HPDE6-E6E7 (cell line): ENCODE results near the gene ZC3H12D.

Source experiments
- DNase-seq: peaks from one replicate; pipeline ENCODE4 v3.0.0; 2011; ENCODE audit warnings: missing footprints; ENCODE audit errors: extremely low spot score

The ZC3H12D gene

GRCh38 chr6:149443411-149444181, 41.2 kb downstream of the ZC3H12D start:
- no peak for DNase-seq

DNA sequence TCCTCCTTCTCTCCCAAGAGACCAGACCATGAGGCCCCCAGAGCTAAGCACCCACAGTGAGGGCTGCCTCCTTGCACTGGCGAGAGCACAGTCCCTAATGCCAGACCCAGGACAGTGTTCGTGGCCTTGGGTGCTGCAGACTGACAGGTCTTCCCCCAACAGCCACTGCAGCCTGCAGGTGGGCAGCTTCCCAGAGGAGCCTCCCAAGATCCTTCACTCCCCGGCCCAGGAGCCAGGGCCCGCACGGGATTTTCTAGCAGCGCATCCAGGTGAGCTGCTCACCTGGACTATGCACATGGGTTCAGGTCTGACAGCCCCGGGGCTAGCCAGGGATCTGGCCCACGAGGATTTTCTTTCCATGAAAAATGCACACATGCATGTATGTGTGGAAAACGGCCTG, 43.1 kb downstream of the ZC3H12D start:
- no peak for DNase-seq

DNA sequence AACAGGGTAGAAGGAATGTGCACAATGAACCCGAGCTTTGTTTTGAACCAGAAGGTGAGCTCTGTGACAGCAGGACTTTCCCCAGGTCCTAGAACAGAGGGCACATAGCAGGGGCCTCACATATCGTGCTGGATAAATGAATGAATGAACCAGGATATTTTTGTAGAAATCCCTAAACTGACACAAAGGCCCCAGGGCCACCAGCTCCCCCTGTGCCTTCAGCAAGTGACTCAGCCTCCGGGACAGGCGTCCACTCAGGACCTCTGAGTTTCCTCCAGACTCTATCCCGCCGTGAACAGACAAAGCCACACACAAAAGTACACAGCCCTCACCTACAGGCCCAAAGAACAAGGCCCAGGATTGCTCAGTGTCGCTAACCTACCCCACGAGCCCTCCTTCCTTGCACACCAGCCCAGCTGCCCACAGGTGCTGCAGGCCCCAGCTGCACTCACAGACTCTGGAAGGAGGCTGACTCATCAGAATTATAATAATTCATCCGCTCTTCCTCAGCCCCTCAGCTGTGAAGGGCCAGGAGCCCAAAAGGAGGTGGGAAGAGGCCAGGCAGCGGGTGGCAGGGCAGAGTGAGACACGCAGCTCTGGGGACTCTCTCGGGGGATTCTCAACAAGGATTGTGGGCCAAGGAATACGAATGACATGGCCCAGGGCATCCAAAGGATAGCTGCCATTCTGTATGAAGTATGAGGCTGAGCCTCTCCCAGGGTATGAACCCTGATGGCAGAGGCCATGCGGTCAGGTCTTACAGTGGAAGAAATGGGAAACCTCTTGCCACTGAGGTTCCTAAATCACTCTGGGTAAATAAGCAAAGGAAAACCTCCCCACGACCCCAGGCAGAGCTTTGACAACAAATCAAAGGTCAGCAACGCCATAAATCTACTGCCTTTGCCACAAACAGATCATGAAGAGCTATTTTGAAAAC, 43.8 kb downstream of the ZC3H12D start:
- no peak for DNase-seq

DNA sequence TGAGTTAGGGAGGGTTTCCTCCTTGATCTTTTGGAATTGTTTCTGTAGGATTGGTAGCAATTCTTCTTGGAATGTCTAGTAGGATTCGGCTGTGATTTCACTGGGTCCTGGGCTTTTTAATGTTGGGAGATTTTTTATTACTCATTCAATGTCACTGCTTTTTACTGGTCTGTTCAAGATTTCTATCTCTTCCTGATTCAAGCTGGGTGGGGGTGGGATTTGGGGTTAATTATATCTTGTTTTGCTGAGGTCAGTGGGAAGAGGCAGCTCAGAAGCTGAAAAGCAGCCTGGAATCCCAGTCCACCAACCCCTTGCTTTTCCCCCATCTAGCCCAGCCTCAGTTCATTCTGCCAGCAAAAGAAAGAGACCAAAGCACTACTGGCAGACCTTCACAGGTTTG, 45.2 kb downstream of the ZC3H12D start:
- DNase-seq = no peak

DNA sequence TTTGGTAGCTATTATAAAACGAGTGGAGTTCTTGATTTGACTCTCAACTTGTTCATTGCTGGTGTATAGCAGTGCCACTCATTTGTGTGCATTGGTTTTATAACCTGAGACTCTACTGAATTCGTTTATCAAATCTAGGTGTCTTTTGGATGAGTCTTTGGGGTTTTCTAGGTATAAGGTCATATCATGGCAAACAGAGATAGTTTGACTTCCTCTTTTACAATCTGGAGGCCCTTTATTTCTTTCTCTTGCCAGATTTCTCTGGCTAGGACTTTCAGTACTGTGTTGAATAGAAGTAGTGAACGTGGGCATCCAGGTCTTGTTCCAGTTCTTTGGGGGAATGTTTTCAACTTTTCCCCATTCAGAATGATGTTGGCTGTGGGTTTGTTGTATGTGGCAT, 46.0 kb downstream of the ZC3H12D start:
- no peak for DNase-seq

GRCh38 chr6:149437212-149437611, 47.6 kb downstream of the ZC3H12D start:
- no peak for DNase-seq

DNA sequence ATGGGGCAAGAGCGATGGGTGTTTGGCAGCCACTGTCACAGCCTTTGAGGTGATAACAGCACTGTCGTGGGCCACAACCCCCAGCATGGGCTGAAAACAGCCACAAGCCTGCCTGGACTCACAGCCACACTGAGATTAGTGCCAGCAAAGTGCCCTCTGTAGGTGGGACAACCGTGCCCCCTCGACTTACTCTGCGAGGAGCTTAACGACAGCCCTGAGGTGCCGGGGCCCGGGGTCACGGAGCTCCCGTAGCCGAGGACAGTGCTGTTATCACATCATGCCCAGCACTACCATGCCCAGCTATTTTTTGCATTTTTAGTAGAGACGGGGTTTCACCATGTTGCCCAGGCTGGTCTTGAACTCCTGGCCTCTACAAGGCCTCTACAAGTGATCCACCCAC, 48.2 kb downstream of the ZC3H12D start:
- no peak for DNase-seq

DNA sequence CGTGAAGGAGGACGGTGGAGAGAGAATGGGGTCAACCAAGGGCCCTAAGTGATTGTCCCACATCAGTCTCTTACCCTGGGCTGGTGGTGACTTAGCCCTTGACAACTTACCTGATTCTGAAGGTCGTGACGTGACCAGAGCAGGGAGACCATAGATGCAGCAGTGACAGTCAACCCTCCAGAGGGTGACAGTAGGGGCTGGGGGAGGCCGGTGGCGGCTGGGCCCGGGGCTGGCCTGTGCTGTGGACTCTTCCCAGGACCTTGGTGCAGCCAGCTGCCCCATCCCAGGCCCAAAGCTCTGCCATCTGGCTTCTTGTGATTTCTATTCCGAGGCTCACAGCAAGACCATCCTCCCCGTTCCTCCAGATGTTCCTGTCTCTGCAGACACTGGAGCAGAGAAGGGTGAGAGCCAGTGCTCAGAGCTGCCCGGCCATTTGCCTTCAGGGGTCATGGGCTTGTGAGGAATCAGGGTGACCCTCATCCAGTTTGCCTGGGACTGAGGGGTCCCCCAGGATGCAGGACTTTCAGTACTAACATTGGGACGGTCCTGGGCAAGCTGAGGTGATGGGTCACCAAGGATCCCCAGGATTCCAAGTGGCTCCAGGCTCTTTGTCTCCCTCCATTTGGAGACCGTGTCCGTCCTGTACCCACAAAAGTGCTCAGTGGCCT, 48.8 kb downstream of the ZC3H12D start:
- no peak for DNase-seq

- DNase-seq = no peak
Measured at GRCh38 chr6:149433881-149434280, 50.9 kb downstream of the ZC3H12D start.

GRCh38 chr6:149433405-149433804, 51.4 kb downstream of the ZC3H12D start:
- no peak for DNase-seq

DNA sequence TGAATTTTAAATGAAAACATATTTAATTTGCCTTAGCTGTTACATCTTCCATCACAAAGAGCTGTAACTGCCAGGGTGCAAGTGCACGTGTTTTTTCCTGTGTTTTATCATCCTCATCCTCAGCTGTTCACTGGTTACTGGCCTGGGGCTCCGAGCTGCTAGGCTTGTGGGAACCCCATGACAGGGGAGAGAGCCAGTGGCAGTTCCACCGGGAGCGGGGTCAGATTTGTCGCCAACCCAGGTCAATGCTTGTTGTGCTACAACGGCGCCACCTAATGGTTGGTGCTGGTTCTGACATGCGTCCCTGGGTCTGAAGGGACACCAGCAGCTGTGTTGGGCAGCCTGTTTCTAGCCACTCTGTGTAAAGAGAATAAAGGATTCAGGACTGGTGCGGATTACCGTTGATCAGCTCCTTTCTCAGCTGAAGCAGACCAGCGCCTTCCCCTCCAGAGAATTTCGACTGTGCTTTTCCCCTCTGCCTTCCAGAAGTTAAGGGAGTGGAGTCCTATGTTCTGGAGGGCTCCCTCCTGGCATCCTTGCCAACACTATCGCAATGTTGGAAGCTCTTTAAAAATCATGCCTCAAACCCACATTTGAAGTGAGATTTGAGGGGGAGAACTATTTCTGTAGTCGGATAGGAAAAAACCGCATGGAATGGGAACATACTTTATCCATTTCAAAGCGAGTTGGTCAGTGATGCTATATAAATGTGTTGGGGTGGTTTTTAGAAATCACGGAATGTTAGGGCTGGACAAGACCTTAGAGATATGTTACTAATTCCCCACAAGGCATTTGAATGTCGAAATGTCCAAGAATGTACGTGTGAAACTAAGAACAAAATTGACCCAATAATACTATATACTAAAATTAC, 52.7 kb downstream of the ZC3H12D start:
- peak; percentile 82 for DNase-seq

DNA sequence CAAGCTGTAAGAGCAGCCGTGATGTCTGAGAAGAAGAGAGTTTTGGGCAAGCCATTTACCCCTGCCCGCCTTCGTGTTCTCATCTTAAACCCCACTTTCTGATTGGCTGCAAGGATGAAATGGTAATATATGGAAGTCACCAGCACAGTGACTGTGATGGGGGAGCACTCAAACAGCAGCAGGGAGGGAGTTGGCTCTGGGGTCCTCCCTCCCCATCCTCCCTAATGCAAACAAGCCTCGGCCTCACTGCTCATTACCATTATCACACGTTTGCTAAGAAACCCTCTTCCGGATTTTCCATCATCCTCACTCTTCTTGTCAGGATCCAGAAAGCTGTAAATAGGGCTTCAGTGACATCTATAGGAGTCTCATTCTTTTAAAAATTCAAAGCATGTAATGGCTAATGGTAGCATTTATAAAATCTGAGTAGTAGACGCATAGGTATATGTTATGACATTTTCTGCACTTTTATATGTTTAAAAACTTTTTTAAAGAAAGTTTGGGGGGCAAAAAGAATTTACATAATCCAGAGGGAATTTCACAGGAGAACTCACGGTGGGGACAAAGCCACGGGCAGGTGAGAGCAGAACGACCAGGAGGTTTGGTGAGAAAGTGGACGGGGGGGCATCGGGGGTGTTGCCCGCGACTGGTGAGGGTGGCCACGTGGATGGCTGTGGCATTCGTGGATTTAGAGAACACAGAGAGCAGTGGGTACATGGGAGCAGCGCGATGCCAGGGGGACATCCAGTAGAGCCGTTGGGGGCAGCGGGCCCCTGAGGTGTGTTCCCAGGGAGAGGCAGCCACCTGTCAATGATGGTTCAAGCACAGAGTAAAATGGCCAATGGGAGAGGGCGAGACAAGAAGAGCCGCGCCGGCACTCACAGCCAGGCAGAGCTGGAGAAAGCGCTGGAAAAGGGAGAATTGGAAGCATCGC, 55.1 kb downstream of the ZC3H12D start:
- DNase-seq = no peak

GRCh38 chr6:149428606-149429005, 56.2 kb downstream of the ZC3H12D start:
- DNase-seq = no peak

GRCh38 chr6:149425754-149426153, 59.1 kb downstream of the ZC3H12D start:
- DNase-seq = no peak

DNA sequence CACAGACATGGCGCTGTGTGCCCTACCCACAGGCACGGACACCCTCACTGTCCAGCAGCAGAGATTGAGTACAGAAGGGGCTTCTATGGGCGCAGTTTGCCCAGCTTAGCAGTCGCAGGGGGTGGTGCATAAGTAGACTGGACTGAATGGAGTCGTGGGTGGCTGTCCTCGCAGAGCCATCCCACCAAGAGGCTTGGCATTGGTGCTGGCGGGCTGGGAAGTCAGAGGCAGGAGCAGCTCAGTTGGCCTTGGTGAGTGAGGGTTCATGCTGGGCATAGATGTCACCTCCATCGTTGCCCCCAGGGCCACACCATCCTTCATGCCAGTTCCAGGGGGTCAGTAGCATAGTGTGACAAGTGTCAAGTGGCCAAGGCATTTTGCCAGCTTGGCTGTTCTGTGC, 59.6 kb downstream of the ZC3H12D start:
- DNase-seq = no peak

DNA sequence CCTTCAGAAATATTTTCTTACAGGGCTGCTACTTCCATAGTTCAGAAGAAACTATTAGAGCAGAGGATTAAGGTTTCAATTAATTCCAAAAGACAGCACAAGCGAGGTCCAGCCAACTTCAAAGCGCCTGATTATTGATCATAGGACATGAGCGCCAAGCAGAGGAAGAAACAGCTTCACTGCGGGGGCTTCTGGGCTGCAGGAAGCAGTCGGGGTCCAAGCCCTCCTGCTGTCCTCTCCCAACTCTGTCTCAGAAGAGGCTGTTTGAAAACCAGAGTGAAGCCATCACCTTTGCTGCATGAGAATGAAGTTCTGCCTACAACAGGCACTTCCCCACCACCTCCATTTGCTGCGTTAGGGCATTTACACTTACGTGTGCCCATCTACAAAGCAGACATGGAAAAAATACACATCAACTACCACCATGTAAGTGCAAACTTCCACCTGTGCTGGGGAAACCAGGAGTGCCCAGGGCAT, 60.8 kb downstream of the ZC3H12D start:
- no peak for DNase-seq

DNA sequence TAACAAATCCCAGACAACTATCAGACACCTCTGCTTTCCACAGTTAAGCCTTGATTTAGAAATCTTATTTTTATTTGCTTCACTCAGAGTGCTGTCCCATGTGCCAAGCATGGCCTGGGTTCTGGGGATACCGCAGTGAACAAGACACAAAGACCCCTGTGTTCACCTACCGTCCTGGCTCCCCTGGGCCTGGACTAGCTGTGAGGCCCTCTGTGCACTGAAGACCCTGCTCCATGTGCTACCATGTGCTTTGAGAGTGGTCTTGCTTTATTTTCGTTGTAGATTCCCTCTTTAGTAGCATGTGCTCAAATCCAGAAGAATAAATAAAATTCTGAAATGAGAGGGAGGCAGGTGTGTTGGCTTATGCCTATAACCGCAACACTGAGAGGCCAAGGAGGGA, 62.2 kb downstream of the ZC3H12D start:
- no peak for DNase-seq

- no peak for DNase-seq
Measured at GRCh38 chr6:149421132-149421531, 63.7 kb downstream of the ZC3H12D start.

DNA sequence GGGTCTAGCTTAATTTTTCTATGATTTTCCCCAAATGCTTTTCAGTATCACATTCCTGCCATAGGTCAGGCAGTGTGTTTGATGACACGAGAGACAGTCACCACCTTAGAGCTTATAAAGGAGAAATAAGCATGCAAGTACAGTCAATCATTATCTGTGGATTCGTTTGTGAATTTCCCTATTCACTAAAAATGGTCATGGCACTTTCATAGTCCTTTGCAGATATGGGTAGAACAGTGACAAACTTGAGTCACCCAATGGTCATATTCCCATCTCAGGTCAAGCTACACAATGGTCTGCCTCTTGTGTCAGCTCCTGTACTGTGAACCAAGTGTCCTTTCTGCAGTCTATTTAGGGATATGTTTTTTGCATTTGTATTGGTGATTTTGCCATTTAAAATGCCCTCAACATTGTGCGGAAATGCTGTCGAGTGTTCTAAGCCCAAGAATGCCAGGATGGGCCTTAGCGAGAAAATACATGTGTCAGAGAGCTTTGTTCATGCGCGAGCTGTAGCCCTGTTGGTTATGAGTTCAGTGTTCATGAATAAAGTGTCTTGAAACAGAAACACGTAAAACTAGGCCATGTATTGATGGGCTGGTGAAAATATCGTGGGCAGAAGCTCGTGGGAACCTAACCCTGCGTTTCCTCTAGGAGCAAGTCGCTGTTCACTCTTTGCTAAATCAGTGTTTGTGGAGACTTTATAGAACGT, 65.0 kb downstream of the ZC3H12D start:
- DNase-seq = no peak

DNA sequence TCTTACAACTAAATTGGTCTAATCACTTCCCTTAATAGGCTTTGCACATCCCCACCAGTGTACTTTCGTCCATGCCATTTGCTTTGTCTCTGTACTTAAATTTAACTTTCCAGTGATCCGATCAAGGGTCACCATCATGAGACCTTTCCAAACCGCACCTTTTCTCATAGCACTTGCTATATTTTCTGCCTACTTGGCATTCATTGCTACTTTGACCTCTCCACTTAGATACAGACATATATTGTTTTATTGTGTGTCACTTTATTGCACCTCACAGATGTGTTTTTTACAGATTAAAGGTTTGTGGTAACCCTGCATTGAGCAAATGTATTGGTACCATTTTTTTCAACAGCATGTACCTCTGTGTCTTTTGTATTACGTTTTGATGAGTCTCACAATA, 70.0 kb downstream of the ZC3H12D start:
- no peak for DNase-seq
